Keratinocyte (primary cell): Measurements from ENCODE around the gene FKBP10. TPM values are rescaled to one million over a fixed set of nuclear protein-coding genes. Genes with fewer than 3 reads are reported as not detected.
"Not testable (repeated sequence)": the region's sequence is repeated elsewhere in the genome, so short reads cannot be mapped to it uniquely, and the experiment has no call there.

Source experiments
- DNase-seq: peaks from one replicate; pipeline ENCODE4 v3.0.0-alpha.2; 2011; ENCODE audit warnings: low read depth, missing footprints, low spot score
- FAIRE-seq: peaks from 2 replicates; lab custom pipeline; 2011; peaks lifted over from hg19 to GRCh38; lab: Jason Lieb, UNC
- H2AFZ ChIP-seq: 2 replicates; pipeline ENCODE4 v1.6.0; 2012; ENCODE audit warnings: low read length, control low read depth, inconsistent platforms; ENCODE audit not compliant: control insufficient read depth
- H3K27ac ChIP-seq: 2 replicates; pipeline ENCODE4 v1.5.1; 2011; ENCODE audit warnings: low read length; ENCODE audit not compliant: control insufficient read depth, insufficient read depth
- H3K27me3 ChIP-seq: 3 replicates; pipeline ENCODE4 v1.6.0; 2011; ENCODE audit warnings: low read length; ENCODE audit not compliant: control insufficient read depth, insufficient read depth; ENCODE audit errors: extremely low read depth
- H3K36me3 ChIP-seq, 2 experiments: 2 replicates in 1 of 2; 3 replicates in 1 of 2; pipeline ENCODE4 v1.5.1; 2011; ENCODE audit warnings: low read length in 2 of 2, mild to moderate bottlenecking in 1 of 2; ENCODE audit not compliant: control insufficient read depth in 2 of 2, insufficient read depth in 2 of 2; ENCODE audit errors: extremely low read depth in 1 of 2
- H3K4me1 ChIP-seq: 3 replicates; pipeline ENCODE4 v1.5.1; 2011; ENCODE audit warnings: low read length; ENCODE audit not compliant: control insufficient read depth, insufficient read depth; ENCODE audit errors: extremely low read depth
- H3K4me2 ChIP-seq: 3 replicates; pipeline ENCODE4 v1.6.0; 2011; ENCODE audit warnings: low read depth, low read length; ENCODE audit not compliant: control insufficient read depth, insufficient read depth; ENCODE audit errors: extremely low read depth
- H3K4me3 ChIP-seq, 3 experiments: fragments of 200-600 bp in 1 of 3; sonication (generic) in 1 of 3; 2 replicates in 2 of 3; 3 replicates in 1 of 3; pipeline ENCODE4 v1.5.1; 2011 to 2016; ENCODE audit warnings: low read length in 3 of 3, mild to moderate bottlenecking in 3 of 3, control low read depth in 2 of 3, inconsistent platforms in 1 of 3, low read depth in 1 of 3, mixed read lengths in 1 of 3, mixed run types in 1 of 3, moderate library complexity in 1 of 3; ENCODE audit not compliant: control insufficient read depth in 2 of 3, insufficient read depth in 2 of 3; ENCODE audit errors: extremely low read depth in 1 of 3
- H3K79me2 ChIP-seq: 2 replicates; pipeline ENCODE4 v1.6.0; 2012; ENCODE audit warnings: low read length; ENCODE audit not compliant: control insufficient read depth, insufficient read depth
- H3K9ac ChIP-seq: 3 replicates; pipeline ENCODE4 v1.6.0; 2011; ENCODE audit warnings: low read length; ENCODE audit not compliant: control insufficient read depth, insufficient read depth; ENCODE audit errors: extremely low read depth
- H3K9me1 ChIP-seq: 3 replicates; pipeline ENCODE4 v1.6.0; 2011; ENCODE audit warnings: low read length; ENCODE audit not compliant: control insufficient read depth, insufficient read depth; ENCODE audit errors: extremely low read depth
- H3K9me3 ChIP-seq: 2 replicates; pipeline ENCODE4 v1.5.1; 2012; ENCODE audit warnings: low read depth, low read length; ENCODE audit not compliant: control insufficient read depth
- H4K20me1 ChIP-seq: 3 replicates; pipeline ENCODE4 v1.6.0; 2011; ENCODE audit warnings: low read length; ENCODE audit not compliant: control insufficient read depth, insufficient read depth; ENCODE audit errors: extremely low read depth
- EZH2 ChIP-seq: IDR thresholded peaks from one replicate; pipeline ENCODE4 v1.6.1; 2012; ENCODE audit warnings: inconsistent platforms, mild to moderate bottlenecking, low read length, moderate library complexity
- dilution Hi-C: fragments of 300-500 bp; cut with MboI; formaldehyde crosslinking; loops from one replicate; pipeline ENCODE4 v1.7.0; 2020; ENCODE audit warnings: low sequenced_read_pairs; ENCODE audit not compliant: extremely low pct_ligation_motif_present
- polyA plus RNA-seq, 5 experiments: library from polyadenylated mRNA; depleted of rRNA in 3 of 5; stranded (reverse) in 3 of 5; stranded (forward) in 1 of 5; unstranded in 1 of 5; fragments of >200 nt; gene quantifications; 1 replicate in 1 of 5; 2 replicates in 3 of 5; 3 replicates in 1 of 5; pipeline versions ENCODE4 v1.2.1 to v1.2.3, GENCODE V29; 2011 to 2012; ENCODE audit warnings: missing spikeins in 2 of 5, low read depth in 1 of 5, low replicate concordance in 1 of 5
- TF ChIP-seq, protein P1 (sequence below), 3 experiments: IDR thresholded peaks in 1 of 3; conservative IDR thresholded peaks in 1 of 3; optimal IDR thresholded peaks in 1 of 3; 2 replicates in 2 of 3; 3 replicates in 1 of 3; pipeline versions ENCODE3 to v1.5.1; 2011; ENCODE audit warnings: low read length in 3 of 3, mild to moderate bottlenecking in 3 of 3, moderate library complexity in 2 of 3, control low read depth in 1 of 3, inconsistent platforms in 1 of 3; ENCODE audit not compliant: insufficient read depth in 2 of 3; ENCODE audit errors: extremely low read depth in 1 of 3

The FKBP10 gene
- polyA plus RNA-seq, 1 donor (not counting 4 experiments of a cell fraction or from before 2014, with no cell fraction given), result 0.38 TPM

- Histone ChIP-seq H3K4me2 (no peak overlapping the region), H2AFZ (no peak overlapping the region), H3K36me3 (peaks cover 4 to 12% of the 10 kb centered on the region in 2 experiments), H3K27me3 (no peaks in the 10 kb centered on the region), H3K27ac (no peak overlapping the region), H4K20me1 (no peaks in the 10 kb centered on the region), H3K79me2 (no peaks in the 10 kb centered on the region), H3K9me3 (no peaks in the 10 kb centered on the region), H3K9me1 (peaks cover 2% of the 10 kb centered on the region), H3K4me3 (no peak overlapping the region), H3K9ac (no peak overlapping the region), H3K4me1 (no peaks in the 10 kb centered on the region)
- TF ChIP-seq EZH2, result no peak
- TF ChIP-seq, protein P1, sequence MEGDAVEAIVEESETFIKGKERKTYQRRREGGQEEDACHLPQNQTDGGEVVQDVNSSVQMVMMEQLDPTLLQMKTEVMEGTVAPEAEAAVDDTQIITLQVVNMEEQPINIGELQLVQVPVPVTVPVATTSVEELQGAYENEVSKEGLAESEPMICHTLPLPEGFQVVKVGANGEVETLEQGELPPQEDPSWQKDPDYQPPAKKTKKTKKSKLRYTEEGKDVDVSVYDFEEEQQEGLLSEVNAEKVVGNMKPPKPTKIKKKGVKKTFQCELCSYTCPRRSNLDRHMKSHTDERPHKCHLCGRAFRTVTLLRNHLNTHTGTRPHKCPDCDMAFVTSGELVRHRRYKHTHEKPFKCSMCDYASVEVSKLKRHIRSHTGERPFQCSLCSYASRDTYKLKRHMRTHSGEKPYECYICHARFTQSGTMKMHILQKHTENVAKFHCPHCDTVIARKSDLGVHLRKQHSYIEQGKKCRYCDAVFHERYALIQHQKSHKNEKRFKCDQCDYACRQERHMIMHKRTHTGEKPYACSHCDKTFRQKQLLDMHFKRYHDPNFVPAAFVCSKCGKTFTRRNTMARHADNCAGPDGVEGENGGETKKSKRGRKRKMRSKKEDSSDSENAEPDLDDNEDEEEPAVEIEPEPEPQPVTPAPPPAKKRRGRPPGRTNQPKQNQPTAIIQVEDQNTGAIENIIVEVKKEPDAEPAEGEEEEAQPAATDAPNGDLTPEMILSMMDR (optimal IDR thresholded peaks at IDR 0.05 in 1 of 3, IDR thresholded peaks at IDR 0.05 in 1 of 3, conservative IDR thresholded peaks at IDR 0.05 in 1 of 3; ENCODE audit: extremely low read depth in 1 of 3, insufficient read depth in 2 of 3, low read length in 3 of 3), result no peak
- dilution Hi-C loops, result no loop called here
- no peak for FAIRE-seq
- DNase-seq, result no peak
Observed at GRCh38 chr17:41825175-41825845, 12.5 kb downstream of the FKBP10 start.

GRCh38 chr17:41829961-41830360 lies 17.2 kb downstream of the FKBP10 start:
- H3K36me3 ChIP-seq, result peaks cover 14 to 19% of the 10 kb centered on the region in 2 experiments
- H3K27ac ChIP-seq, H3K4me2 ChIP-seq, H3K79me2 ChIP-seq, H3K4me3 ChIP-seq, H4K20me1 ChIP-seq, H3K9ac ChIP-seq, H3K9me1 ChIP-seq, H3K9me3 ChIP-seq, H3K4me1 ChIP-seq, H3K27me3 ChIP-seq, FAIRE-seq, DNase-seq, dilution Hi-C loops, H2AFZ ChIP-seq: not testable (repeated sequence)
